ENCODE measurements around the gene LZTS3. TPM values are rescaled to one million over a fixed set of nuclear protein-coding genes. Genes with fewer than 3 reads are reported as not detected.

Gene LZTS3
- total RNA-seq (2022; extraction: Qiagen RNA extraction; ENCODE audit: low read depth): 3.6 to 4.1 TPM (median 4.1 TPM) in 5 replicates

DNA sequence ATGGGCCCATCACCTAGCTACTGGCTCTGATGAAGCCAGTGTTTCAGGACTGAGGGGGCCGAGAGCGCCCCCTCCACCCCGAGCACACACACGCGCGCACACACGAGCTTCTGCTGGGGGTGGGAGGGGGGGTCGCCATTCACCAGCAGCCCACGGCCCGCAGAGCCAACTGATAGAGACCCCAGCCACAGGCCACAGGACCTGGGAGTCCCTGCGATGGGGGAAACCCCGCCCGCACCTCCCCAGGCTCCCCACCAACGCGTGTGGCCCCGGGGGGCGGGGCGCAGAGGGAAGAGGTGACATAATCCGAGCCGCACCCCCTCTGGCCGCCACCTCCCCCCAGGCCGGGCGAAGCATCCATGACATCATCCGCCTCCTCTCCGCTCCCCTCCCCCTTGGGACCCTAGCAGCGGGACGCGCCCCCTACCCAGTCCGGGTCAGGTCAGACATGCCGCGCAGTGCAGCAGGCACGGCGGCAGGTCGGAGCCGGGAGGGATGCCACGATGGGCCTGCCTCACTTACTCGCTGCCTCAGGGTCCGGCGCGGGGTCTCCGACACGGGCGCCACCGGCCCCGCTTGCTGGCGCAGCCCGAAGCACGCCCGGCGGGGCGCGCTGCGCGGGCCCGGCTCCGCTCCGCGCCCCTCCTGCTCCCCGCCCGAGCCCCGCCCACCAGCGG lies at the start of gene LZTS3:
Gene LZTS3, minus strand, starts transcription at position 617 of the 677 bp plus-strand sequence. CDS start 6,386 bp downstream, outside the sequence.

DNA sequence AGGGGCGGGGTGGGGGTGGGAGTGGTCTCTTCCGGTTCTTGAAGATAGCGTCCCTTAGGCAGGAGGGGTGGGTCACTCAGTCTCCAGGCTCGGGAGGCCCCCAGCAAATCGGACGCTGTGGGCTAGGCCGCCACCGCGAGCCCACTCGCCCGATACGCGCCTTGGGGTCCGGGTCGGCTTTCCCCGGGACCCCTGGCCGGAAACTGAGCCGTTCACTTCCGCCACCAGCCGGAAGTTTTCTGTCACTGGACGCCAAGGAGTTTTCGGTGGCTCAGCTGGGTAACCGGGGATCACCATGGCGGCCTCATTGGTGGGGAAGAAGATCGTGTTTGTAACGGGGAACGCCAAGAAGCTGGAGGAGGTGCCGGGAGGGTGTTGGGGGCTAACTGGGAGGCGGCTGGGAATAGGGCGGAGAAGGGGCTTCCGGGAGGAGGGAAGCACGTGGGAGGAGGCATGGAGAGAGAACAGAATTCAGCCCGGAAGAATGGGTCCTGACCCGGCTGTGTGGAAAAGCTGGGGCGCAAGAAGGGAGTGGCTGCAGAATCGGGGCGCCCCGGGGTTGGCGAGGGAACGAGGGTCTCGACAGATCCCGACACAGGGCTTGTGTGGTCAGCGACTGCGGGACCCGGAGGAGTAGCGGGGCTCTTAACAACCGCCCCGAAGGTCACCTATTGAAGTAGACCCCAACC lies 36.1 kb upstream of the LZTS3 start, which contains the start of gene ITPA:
Gene ITPA, plus strand, starts transcription at position 242 of the 689 bp plus-strand sequence. Its CDS starts 54 bp downstream, at position 296.

DNA sequence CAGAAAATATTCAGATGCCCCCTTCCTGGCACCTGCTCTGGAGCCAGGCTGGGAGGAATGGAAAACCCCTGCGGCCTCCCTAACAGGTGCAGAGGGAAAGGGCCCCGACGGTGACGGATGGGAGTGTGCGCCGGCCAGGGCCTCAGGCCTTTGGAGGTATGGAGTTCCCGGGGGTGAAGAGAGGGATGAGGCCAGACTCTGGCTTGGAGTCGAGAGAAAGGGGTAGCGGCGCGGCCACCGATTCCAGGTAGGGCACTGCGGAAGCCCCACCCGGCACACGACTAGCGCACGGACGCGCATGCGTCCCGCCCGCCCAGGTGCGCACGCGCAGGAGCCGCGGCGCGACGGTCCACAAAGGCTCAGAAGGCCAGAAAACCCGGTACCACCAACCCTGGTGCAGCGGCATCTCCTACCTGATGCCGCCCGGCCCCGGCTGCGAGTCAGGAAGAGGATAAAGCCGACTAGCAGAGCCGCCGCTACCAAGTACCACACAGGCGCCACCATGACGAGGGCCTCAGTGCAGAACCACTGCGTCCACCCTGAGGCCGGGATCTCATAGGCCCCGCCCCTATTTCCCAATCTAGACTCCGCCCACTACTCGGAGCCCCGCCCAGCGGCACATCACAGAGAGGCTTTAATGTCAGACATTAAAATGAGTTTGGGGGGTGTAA lies 30.9 kb upstream of the LZTS3 start, which contains the start of gene DDRGK1:
Gene DDRGK1, minus strand, starts transcription at position 559 of the 671 bp plus-strand sequence. Its CDS starts 55 bp downstream, at position 504.

Other genes starting within 250 kb of the LZTS3 start
- 0.29 to 0.59 TPM (median 0.32 TPM) in 4 of 5 replicates, not detected in the other for gene GNRH2, start 129.9 kb downstream of the LZTS3 start, total RNA-seq (2022; extraction: Qiagen RNA extraction; ENCODE audit: low read depth)
- gene MRPS26, start 127.5 kb downstream of the LZTS3 start, total RNA-seq (2022; extraction: Qiagen RNA extraction; ENCODE audit: low read depth): 118 to 154 TPM (median 150 TPM) in 5 replicates
- not detected in 5 replicates for gene OXT, start 101.9 kb downstream of the LZTS3 start, total RNA-seq (2022; extraction: Qiagen RNA extraction; ENCODE audit: low read depth)
- not detected in 5 replicates for gene AVP, start 88.8 kb downstream of the LZTS3 start, total RNA-seq (2022; extraction: Qiagen RNA extraction; ENCODE audit: low read depth)
- 47.4 to 51.1 TPM (median 50.0 TPM) in 5 replicates for gene FASTKD5, start 13.7 kb downstream of the LZTS3 start, total RNA-seq (2022; extraction: Qiagen RNA extraction; ENCODE audit: low read depth)
- gene UBOX5, start 13.7 kb downstream of the LZTS3 start, total RNA-seq (2022; extraction: Qiagen RNA extraction; ENCODE audit: low read depth): 3.9 to 5.3 TPM (median 4.8 TPM) in 5 replicates
- gene DDRGK1, start 31.1 kb upstream of the LZTS3 start, total RNA-seq (2022; extraction: Qiagen RNA extraction; ENCODE audit: low read depth): 77.7 to 101 TPM (median 92.0 TPM) in 5 replicates
- gene ITPA, start 35.9 kb upstream of the LZTS3 start, total RNA-seq (2022; extraction: Qiagen RNA extraction; ENCODE audit: low read depth): 126 to 142 TPM (median 136 TPM) in 5 replicates
- 7.9 to 10.2 TPM (median 9.2 TPM) in 5 replicates for gene SLC4A11, start 65.6 kb upstream of the LZTS3 start, total RNA-seq (2022; extraction: Qiagen RNA extraction; ENCODE audit: low read depth)
- 4.9 to 6.8 TPM (median 5.7 TPM) in 5 replicates for gene DNAAF9, start 234.1 kb upstream of the LZTS3 start, total RNA-seq (2022; extraction: Qiagen RNA extraction; ENCODE audit: low read depth)